Dendritic cell treated with granulocyte-macrophage colony-stimulating factor and Interleukin-4, amounts not matched to agents 40 ng/mL and 50 ng/mL, for 4 days (primary cell): Measurements from ENCODE around the gene NRK.
"Not testable (repeated sequence)": the region's sequence is repeated elsewhere in the genome, so short reads cannot be mapped to it uniquely, and the experiment has no call there.

Source experiments
- H3K27ac Mint-ChIP-seq: one replicate; pipeline ENCODE4 v1.8.0; 2022; ENCODE audit warnings: mild to moderate bottlenecking, mixed read lengths
- H3K27me3 Mint-ChIP-seq: one replicate; pipeline ENCODE4 v1.8.0; 2022; ENCODE audit warnings: mild to moderate bottlenecking, mixed read lengths
- H3K36me3 Mint-ChIP-seq: one replicate; pipeline ENCODE4 v1.8.0; 2022; ENCODE audit warnings: low read depth, mixed read lengths
- H3K4me1 Mint-ChIP-seq: one replicate; pipeline ENCODE4 v1.8.0; 2022; ENCODE audit warnings: low read depth, mixed read lengths
- H3K4me3 Mint-ChIP-seq: one replicate; pipeline ENCODE4 v1.8.0; 2022; ENCODE audit warnings: mild to moderate bottlenecking, moderate library complexity, mixed read lengths
- H3K9me3 Mint-ChIP-seq: one replicate; pipeline ENCODE4 v1.8.0; 2022; ENCODE audit warnings: mixed read lengths
- intact Hi-C: fragments of 100-400 bp; cut with micrococcal nuclease; formaldehyde crosslinking; loops from one replicate; pipeline ENCODE4 v1.15.0; 2022

NRK gene

DNA sequence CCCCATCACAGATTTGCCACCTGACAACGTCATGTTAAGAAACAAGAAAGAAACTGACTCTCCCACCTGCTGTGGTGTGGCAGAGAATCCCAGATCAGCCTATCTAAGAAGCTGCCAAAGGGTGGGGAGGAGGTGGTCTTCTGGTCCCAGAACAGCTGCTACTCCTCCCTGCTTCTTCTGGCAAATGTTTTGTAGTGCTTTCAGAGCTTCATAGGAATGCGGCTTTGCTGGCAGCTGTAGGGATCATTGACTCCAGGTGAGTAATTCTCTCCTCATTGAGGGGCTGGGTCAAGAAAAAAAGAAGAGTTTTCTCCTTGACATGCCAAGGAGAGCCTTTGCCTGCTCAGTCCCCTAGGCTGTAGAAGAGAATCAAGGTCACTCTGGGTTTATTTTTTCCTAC, 23.3 kb downstream of the NRK start:
- Mint-ChIP-seq H3K27ac (no peak overlapping the region), H3K9me3 (no peaks in the 10 kb centered on the region), H3K36me3 (no peaks in the 10 kb centered on the region), H3K4me1 (no peaks in the 10 kb centered on the region), H3K4me3 (no peak overlapping the region), H3K27me3 (no peaks in the 10 kb centered on the region)
- intact Hi-C loops: no loop called here

- H3K4me3 Mint-ChIP-seq, H3K36me3 Mint-ChIP-seq, H3K4me1 Mint-ChIP-seq, H3K27ac Mint-ChIP-seq, intact Hi-C loops, H3K27me3 Mint-ChIP-seq, H3K9me3 Mint-ChIP-seq: not testable (repeated sequence)
Observed at GRCh38 chrX:105850100-105850499, 27.8 kb downstream of the NRK start.

DNA sequence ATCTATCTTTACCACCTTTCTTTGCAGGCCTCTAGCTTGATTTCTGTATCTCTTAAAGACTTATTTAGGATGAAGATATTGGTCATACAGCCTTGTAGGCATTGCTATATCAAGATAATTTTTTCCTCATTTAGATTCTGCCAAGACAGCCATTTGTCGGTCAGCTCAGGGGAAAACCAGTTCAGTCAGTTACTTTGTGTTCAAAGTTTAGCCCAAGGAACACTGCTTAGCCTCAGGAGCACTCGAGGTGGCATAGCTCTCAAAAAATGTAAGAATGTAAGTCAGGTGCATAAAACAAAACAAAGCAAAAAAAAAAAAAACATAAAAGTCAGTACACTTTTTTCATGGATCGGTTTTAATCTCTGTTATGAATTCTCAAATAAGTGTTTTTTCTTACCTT, 43.4 kb downstream of the NRK start:
- no peaks in the 10 kb centered on the region for H3K36me3 Mint-ChIP-seq
- no peak overlapping the region for H3K27ac Mint-ChIP-seq
- H3K4me1 Mint-ChIP-seq: no peaks in the 10 kb centered on the region
- no peak overlapping the region for H3K4me3 Mint-ChIP-seq
- no peaks in the 10 kb centered on the region for H3K9me3 Mint-ChIP-seq
- no peaks in the 10 kb centered on the region for H3K27me3 Mint-ChIP-seq
- intact Hi-C loops: no loop called here

DNA sequence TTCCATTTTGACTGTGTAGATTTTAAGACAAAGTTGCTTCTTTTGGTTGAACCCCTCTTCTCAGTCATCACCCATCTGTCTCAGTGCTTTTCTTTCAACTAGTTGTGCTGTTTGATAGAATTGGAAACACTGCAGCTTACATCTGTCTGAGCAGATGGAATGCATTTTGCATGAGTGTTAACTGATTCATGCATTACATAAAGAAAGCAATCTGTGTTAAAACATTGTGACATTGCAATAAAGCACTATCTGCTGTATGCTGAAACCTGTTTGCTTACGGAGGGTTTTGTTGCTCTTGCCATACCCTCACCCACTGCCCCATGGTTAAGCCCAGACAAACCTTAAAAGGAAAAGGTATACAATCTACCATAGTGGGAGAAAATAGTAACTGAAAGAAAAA, 47.4 kb downstream of the NRK start:
- H3K36me3 Mint-ChIP-seq: no peaks in the 10 kb centered on the region
- no peak overlapping the region for H3K27ac Mint-ChIP-seq
- no peaks in the 10 kb centered on the region for H3K4me1 Mint-ChIP-seq
- H3K27me3 Mint-ChIP-seq: no peaks in the 10 kb centered on the region
- H3K4me3 Mint-ChIP-seq: no peak overlapping the region
- intact Hi-C loops: no loop called here
- no peaks in the 10 kb centered on the region for H3K9me3 Mint-ChIP-seq

DNA sequence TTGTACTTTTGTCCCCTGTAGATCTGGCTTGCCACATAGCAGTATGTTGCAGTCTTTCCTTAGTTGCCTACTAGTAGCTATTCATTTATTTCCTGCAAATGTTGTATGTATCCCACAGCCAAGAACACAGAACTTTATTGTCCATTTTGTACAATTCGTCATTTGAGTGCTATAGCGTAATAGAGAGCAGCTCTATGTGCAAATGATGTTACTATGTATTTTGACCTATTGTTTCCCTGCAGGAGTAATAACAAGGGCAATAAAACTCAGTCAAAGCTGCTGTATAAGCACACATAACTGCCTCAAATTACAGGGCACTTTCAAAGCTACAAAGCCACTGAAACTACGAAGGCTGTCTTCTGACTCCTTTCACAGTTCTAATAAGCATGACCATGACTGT, 48.1 kb downstream of the NRK start:
- intact Hi-C loops: no loop called here

DNA sequence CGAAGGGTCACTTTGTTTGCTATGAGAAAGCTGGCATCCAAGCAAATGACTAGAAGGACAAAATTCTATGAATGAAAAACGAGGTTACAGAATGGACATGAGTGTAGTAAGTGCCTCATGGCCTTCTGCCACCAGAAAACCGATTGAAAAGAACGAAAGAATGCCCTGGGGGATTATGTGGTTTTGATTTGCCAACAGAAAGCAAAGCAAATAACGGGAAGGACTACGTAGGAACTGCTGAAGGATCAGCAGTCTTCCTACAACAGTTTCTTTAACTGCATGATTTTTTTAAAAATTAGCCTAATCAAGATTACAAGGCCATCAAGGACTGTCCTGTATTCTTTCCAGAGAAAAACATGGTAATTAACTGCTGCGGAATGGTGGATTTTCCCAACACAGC, 50.6 kb downstream of the NRK start:
- no peak overlapping the region for H3K4me3 Mint-ChIP-seq
- no peaks in the 10 kb centered on the region for H3K27me3 Mint-ChIP-seq
- no peaks in the 10 kb centered on the region for H3K36me3 Mint-ChIP-seq
- H3K9me3 Mint-ChIP-seq: no peaks in the 10 kb centered on the region
- H3K4me1 Mint-ChIP-seq: no peaks in the 10 kb centered on the region
- intact Hi-C loops: no loop called here
- no peak overlapping the region for H3K27ac Mint-ChIP-seq

More for the DNA sequence above, 48.1 kb downstream of the NRK start:
- Mint-ChIP-seq H3K27ac (no peak overlapping the region), H3K4me3 (no peak overlapping the region), H3K27me3 (no peaks in the 10 kb centered on the region), H3K4me1 (no peaks in the 10 kb centered on the region), H3K36me3 (no peaks in the 10 kb centered on the region), H3K9me3 (no peaks in the 10 kb centered on the region)

DNA sequence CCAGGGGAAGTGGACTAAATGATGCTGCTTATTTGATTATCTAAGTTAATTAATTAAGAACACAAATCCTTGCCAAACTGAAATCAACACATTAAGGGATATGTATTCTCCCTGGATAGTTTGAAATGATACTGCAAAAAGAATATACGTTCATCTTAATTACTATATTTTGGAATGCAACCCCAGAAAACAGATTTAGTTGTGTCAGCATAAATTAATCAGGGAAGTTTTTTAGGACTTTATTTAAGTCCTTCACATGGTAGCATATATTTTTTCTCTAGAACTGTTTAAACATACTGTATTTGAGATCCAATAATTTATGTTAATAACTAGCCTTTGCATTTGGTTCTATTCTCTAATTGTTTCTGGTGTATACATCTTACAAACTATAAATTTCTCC, 52.5 kb downstream of the NRK start:
- Mint-ChIP-seq H3K36me3 (no peaks in the 10 kb centered on the region), H3K27me3 (no peaks in the 10 kb centered on the region), H3K4me1 (no peaks in the 10 kb centered on the region), H3K27ac (no peak overlapping the region), H3K4me3 (no peak overlapping the region), H3K9me3 (no peaks in the 10 kb centered on the region)
- intact Hi-C loops: no loop called here

DNA sequence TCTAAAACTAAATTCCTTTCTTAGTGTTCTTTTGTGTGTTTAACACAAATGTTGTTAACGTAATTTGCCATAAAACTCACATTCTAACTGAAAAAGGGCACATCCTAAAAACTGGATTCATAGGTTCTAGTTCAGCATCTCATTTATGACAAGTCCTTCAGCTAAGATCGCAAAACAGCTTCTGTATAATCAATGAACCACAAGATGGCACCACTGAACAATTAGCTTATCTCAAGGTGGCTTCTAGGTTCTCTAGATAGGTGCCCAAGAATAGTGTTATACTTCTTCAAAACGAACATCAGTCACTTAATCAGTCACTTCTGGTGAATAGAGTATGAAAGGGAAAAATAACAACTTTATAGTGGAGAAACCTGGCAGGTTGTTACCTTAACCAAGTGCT, 54.3 kb downstream of the NRK start:
- intact Hi-C loops: no loop called here
- H3K9me3 Mint-ChIP-seq: no peaks in the 10 kb centered on the region
- no peaks in the 10 kb centered on the region for H3K36me3 Mint-ChIP-seq
- H3K4me1 Mint-ChIP-seq: no peaks in the 10 kb centered on the region
- no peak overlapping the region for H3K27ac Mint-ChIP-seq
- no peaks in the 10 kb centered on the region for H3K27me3 Mint-ChIP-seq
- H3K4me3 Mint-ChIP-seq: no peak overlapping the region

GRCh38 chrX:105880491-105880890, 58.2 kb downstream of the NRK start:
- intact Hi-C loops: no loop called here
- H3K27me3 Mint-ChIP-seq: no peaks in the 10 kb centered on the region
- H3K27ac Mint-ChIP-seq: no peak overlapping the region
- H3K4me3 Mint-ChIP-seq: no peak overlapping the region
- H3K4me1 Mint-ChIP-seq: no peaks in the 10 kb centered on the region
- H3K9me3 Mint-ChIP-seq: no peaks in the 10 kb centered on the region
- H3K36me3 Mint-ChIP-seq: no peaks in the 10 kb centered on the region

DNA sequence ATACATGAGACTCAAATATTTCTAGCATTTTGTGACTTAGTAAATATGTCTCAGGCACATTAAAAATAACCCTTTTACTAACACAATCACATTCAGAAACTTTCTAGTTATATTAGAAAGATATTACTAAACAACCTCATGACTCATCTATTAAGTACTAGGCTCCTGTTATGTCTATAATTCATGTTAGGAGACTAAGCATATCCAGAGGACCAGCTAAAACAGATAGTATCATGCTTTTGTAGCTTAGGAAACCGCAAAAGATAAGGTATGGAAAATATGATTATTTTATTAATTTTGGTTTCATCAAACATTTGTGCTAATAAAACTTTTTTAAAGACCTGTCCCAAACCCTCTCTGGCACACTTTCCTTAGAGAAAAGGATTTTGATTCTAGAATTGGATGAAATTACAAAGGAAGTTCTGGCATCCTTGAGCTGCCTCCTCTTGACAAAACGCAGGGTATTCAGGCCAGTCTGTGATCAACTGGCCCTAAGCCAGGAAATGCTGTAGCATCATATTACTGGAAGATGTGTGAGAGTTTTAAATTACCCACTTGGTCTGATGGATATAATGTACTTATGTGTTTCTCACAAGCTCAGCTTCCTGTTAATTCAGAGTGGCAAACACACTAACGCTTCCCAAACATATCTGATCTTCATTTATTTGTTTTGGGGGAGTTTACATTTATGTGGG, 60.4 kb downstream of the NRK start:
- intact Hi-C loops: no loop called here
- no peaks in the 10 kb centered on the region for H3K27me3 Mint-ChIP-seq
- no peak overlapping the region for H3K4me3 Mint-ChIP-seq
- no peaks in the 10 kb centered on the region for H3K36me3 Mint-ChIP-seq
- no peaks in the 10 kb centered on the region for H3K9me3 Mint-ChIP-seq
- H3K27ac Mint-ChIP-seq: no peak overlapping the region
- no peaks in the 10 kb centered on the region for H3K4me1 Mint-ChIP-seq

DNA sequence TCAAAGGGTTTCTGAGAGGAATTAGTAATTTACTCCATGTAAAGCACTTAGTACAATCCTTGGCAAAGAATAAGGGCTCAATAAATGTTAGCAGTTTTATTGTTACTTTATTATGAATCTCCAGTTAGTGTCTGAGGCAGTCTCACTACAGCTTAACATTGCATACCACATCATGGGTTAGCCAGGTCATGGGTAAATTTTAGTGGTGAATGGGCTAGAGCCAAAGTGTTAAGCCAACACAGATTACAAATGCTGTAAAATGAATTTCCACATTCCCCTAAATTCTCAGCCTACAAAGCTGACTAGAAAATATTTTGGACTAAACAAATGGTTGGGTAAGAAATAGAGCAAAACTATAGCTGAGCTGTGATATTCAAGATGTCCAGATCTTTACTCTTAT, 72.4 kb downstream of the NRK start:
- Mint-ChIP-seq H3K36me3 (no peaks in the 10 kb centered on the region), H3K4me1 (no peaks in the 10 kb centered on the region), H3K27me3 (no peaks in the 10 kb centered on the region), H3K27ac (no peak overlapping the region), H3K9me3 (no peaks in the 10 kb centered on the region), H3K4me3 (no peak overlapping the region)
- intact Hi-C loops: no loop called here

DNA sequence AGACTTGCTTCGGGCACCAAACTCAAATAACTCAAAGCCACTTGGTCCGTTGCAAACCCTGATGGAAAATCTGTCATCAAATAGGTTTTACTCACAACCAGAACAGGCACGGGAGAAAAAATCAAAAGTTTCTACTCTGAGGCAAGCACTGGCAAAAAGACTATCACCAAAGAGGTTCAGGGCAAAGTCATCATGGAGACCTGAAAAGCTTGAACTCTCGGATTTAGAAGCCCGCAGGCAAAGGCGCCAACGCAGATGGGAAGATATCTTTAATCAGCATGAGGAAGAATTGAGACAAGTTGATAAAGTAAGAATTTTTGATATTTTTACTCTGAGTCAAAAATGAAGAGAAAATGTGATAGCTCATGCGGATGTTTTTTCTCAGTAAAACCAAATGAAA, 87.2 kb downstream of the NRK start:
- Mint-ChIP-seq H3K36me3 (no peaks in the 10 kb centered on the region), H3K27ac (no peak overlapping the region), H3K27me3 (no peaks in the 10 kb centered on the region), H3K4me1 (no peaks in the 10 kb centered on the region), H3K4me3 (no peak overlapping the region), H3K9me3 (no peaks in the 10 kb centered on the region)
- intact Hi-C loops: no loop called here

DNA sequence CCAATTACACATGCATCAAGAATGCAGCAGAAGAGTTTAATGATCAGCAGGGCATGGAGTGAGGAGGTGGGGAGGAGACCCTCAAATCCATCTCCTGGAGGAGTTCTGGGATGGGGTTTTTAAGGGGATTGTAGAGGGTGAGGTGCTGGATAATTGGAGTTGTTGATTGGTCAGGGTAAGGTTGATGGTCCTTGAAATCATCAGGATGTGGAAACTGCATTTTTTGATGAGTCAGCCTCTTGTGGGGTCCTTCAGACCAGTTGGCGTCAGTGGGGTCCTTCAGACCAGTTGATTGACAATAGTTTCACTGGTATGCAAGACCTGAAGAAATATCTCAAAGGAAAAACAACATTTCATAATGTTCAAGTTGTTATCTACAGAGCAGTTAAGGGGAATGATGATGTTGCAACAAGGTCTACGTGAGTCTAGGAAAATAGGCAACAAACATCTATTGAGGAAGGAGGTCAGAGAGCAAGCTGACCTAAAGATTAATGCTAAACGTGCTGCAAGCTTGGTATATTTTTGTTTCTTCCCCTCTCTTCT, 88.3 kb downstream of the NRK start:
- Mint-ChIP-seq H3K4me3 (no peak overlapping the region), H3K9me3 (no peaks in the 10 kb centered on the region), H3K27me3 (no peaks in the 10 kb centered on the region), H3K27ac (no peak overlapping the region), H3K36me3 (no peaks in the 10 kb centered on the region), H3K4me1 (no peaks in the 10 kb centered on the region)
- intact Hi-C loops: no loop called here

GRCh38 chrX:105945266-105945665, 122.9 kb downstream of the NRK start:
- Mint-ChIP-seq H3K27ac (no peak overlapping the region), H3K4me1 (no peaks in the 10 kb centered on the region), H3K9me3 (no peaks in the 10 kb centered on the region), H3K36me3 (no peaks in the 10 kb centered on the region), H3K27me3 (no peaks in the 10 kb centered on the region), H3K4me3 (no peak overlapping the region)
- intact Hi-C loops: no loop called here

- no peaks in the 10 kb centered on the region for H3K9me3 Mint-ChIP-seq
- intact Hi-C loops: no loop called here
- H3K4me3 Mint-ChIP-seq: no peak overlapping the region
- no peak overlapping the region for H3K27ac Mint-ChIP-seq
- H3K27me3 Mint-ChIP-seq: no peaks in the 10 kb centered on the region
- no peaks in the 10 kb centered on the region for H3K4me1 Mint-ChIP-seq
- no peaks in the 10 kb centered on the region for H3K36me3 Mint-ChIP-seq
Observed at GRCh38 chrX:105969487-105969886, 147.1 kb downstream of the NRK start.
